Keratinocyte (primary cell): Measurements from ENCODE around the gene ZNF148. TPM values are rescaled to one million over a fixed set of nuclear protein-coding genes. Genes with fewer than 3 reads are reported as not detected.

Source experiments
- DNase-seq: peaks from one replicate; pipeline ENCODE4 v3.0.0-alpha.2; 2011; ENCODE audit warnings: low read depth, missing footprints, low spot score
- FAIRE-seq: peaks from 2 replicates; lab custom pipeline; 2011; peaks lifted over from hg19 to GRCh38; lab: Jason Lieb, UNC
- H2AFZ ChIP-seq: 2 replicates; pipeline ENCODE4 v1.6.0; 2012; ENCODE audit warnings: low read length, control low read depth, inconsistent platforms; ENCODE audit not compliant: control insufficient read depth
- H3K27ac ChIP-seq: 2 replicates; pipeline ENCODE4 v1.5.1; 2011; ENCODE audit warnings: low read length; ENCODE audit not compliant: control insufficient read depth, insufficient read depth
- H3K27me3 ChIP-seq: 3 replicates; pipeline ENCODE4 v1.6.0; 2011; ENCODE audit warnings: low read length; ENCODE audit not compliant: control insufficient read depth, insufficient read depth; ENCODE audit errors: extremely low read depth
- H3K36me3 ChIP-seq, 2 experiments: 2 replicates in 1 of 2; 3 replicates in 1 of 2; pipeline ENCODE4 v1.5.1; 2011; ENCODE audit warnings: low read length in 2 of 2, mild to moderate bottlenecking in 1 of 2; ENCODE audit not compliant: control insufficient read depth in 2 of 2, insufficient read depth in 2 of 2; ENCODE audit errors: extremely low read depth in 1 of 2
- H3K4me1 ChIP-seq: 3 replicates; pipeline ENCODE4 v1.5.1; 2011; ENCODE audit warnings: low read length; ENCODE audit not compliant: control insufficient read depth, insufficient read depth; ENCODE audit errors: extremely low read depth
- H3K4me2 ChIP-seq: 3 replicates; pipeline ENCODE4 v1.6.0; 2011; ENCODE audit warnings: low read depth, low read length; ENCODE audit not compliant: control insufficient read depth, insufficient read depth; ENCODE audit errors: extremely low read depth
- H3K4me3 ChIP-seq, 3 experiments: fragments of 200-600 bp in 1 of 3; sonication (generic) in 1 of 3; 2 replicates in 2 of 3; 3 replicates in 1 of 3; pipeline ENCODE4 v1.5.1; 2011 to 2016; ENCODE audit warnings: low read length in 3 of 3, mild to moderate bottlenecking in 3 of 3, control low read depth in 2 of 3, inconsistent platforms in 1 of 3, low read depth in 1 of 3, mixed read lengths in 1 of 3, mixed run types in 1 of 3, moderate library complexity in 1 of 3; ENCODE audit not compliant: control insufficient read depth in 2 of 3, insufficient read depth in 2 of 3; ENCODE audit errors: extremely low read depth in 1 of 3
- H3K79me2 ChIP-seq: 2 replicates; pipeline ENCODE4 v1.6.0; 2012; ENCODE audit warnings: low read length; ENCODE audit not compliant: control insufficient read depth, insufficient read depth
- H3K9ac ChIP-seq: 3 replicates; pipeline ENCODE4 v1.6.0; 2011; ENCODE audit warnings: low read length; ENCODE audit not compliant: control insufficient read depth, insufficient read depth; ENCODE audit errors: extremely low read depth
- H3K9me1 ChIP-seq: 3 replicates; pipeline ENCODE4 v1.6.0; 2011; ENCODE audit warnings: low read length; ENCODE audit not compliant: control insufficient read depth, insufficient read depth; ENCODE audit errors: extremely low read depth
- H3K9me3 ChIP-seq: 2 replicates; pipeline ENCODE4 v1.5.1; 2012; ENCODE audit warnings: low read depth, low read length; ENCODE audit not compliant: control insufficient read depth
- H4K20me1 ChIP-seq: 3 replicates; pipeline ENCODE4 v1.6.0; 2011; ENCODE audit warnings: low read length; ENCODE audit not compliant: control insufficient read depth, insufficient read depth; ENCODE audit errors: extremely low read depth
- EZH2 ChIP-seq: IDR thresholded peaks from one replicate; pipeline ENCODE4 v1.6.1; 2012; ENCODE audit warnings: inconsistent platforms, mild to moderate bottlenecking, low read length, moderate library complexity
- dilution Hi-C: fragments of 300-500 bp; cut with MboI; formaldehyde crosslinking; loops from one replicate; pipeline ENCODE4 v1.7.0; 2020; ENCODE audit warnings: low sequenced_read_pairs; ENCODE audit not compliant: extremely low pct_ligation_motif_present
- polyA plus RNA-seq, 5 experiments: library from polyadenylated mRNA; depleted of rRNA in 3 of 5; stranded (reverse) in 3 of 5; stranded (forward) in 1 of 5; unstranded in 1 of 5; fragments of >200 nt; gene quantifications; 1 replicate in 1 of 5; 2 replicates in 3 of 5; 3 replicates in 1 of 5; pipeline versions ENCODE4 v1.2.1 to v1.2.3, GENCODE V29; 2011 to 2012; ENCODE audit warnings: missing spikeins in 2 of 5, low read depth in 1 of 5, low replicate concordance in 1 of 5
- TF ChIP-seq, protein P1 (sequence below), 3 experiments: IDR thresholded peaks in 1 of 3; conservative IDR thresholded peaks in 1 of 3; optimal IDR thresholded peaks in 1 of 3; 2 replicates in 2 of 3; 3 replicates in 1 of 3; pipeline versions ENCODE3 to v1.5.1; 2011; ENCODE audit warnings: low read length in 3 of 3, mild to moderate bottlenecking in 3 of 3, moderate library complexity in 2 of 3, control low read depth in 1 of 3, inconsistent platforms in 1 of 3; ENCODE audit not compliant: insufficient read depth in 2 of 3; ENCODE audit errors: extremely low read depth in 1 of 3

Gene ZNF148
- polyA plus RNA-seq, 1 donor (not counting 4 experiments of a cell fraction or from before 2014, with no cell fraction given): 21.4 TPM

DNA sequence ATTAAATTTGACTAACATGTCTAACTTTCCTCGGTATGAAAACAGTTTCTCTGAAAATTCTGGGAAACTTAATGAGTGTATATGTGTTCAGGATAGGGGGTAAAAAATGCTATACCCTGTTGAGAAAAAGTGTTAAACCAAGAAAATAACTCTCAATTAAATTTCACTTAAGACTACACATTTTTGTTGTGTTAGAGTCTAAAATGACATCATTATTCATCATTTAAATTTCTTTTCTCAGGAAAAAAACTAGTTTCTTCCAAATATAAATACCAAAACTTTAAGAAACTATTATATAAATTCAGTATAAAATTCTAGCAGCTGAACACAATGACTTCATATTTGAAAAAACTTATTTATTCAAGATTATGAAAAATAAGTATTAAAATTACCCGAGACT, 52.2 kb downstream of the ZNF148 start:
- H3K27ac ChIP-seq: peak overlapping the region; percentile 60
- FAIRE-seq: no peak
- dilution Hi-C loops: no loop called here

DNA sequence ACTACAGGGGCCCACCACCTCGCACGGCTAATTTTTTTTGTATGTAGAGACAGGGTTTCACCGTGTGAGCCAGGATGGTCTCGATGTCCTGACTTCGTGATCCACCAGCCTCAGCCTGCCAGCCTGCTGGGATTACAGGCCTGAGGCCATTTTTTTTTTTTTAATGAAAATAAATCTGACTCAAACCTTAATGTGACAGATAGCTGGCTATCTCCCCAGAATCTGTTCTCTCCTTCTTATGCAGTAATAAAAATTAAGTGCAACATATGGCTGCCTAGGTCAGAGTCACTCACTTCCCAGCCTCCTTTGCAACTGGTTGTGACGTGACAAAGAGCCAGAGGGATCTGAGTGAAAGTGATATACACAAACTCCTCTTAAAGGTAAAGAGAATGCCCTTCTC, 53.0 kb downstream of the ZNF148 start:
- peak; percentile 81 for FAIRE-seq
- DNase-seq: no peak
- Histone ChIP-seq H3K9me3 (no peaks in the 10 kb centered on the region), H3K27me3 (no peaks in the 10 kb centered on the region), H3K27ac (peak overlapping the region; percentile 60), H3K9me1 (no peaks in the 10 kb centered on the region), H3K4me3 (no peak overlapping the region), H3K4me1 (peaks cover 15% of the 10 kb centered on the region), H3K4me2 (peak overlapping the region; percentile 61), H3K9ac (peak overlapping the region; percentile 31), H3K79me2 (peaks cover 6% of the 10 kb centered on the region), H3K36me3 (no peaks in the 10 kb centered on the region), H4K20me1 (no peaks in the 10 kb centered on the region), H2AFZ (peak overlapping the region; percentile 38)
- TF ChIP-seq, protein P1, sequence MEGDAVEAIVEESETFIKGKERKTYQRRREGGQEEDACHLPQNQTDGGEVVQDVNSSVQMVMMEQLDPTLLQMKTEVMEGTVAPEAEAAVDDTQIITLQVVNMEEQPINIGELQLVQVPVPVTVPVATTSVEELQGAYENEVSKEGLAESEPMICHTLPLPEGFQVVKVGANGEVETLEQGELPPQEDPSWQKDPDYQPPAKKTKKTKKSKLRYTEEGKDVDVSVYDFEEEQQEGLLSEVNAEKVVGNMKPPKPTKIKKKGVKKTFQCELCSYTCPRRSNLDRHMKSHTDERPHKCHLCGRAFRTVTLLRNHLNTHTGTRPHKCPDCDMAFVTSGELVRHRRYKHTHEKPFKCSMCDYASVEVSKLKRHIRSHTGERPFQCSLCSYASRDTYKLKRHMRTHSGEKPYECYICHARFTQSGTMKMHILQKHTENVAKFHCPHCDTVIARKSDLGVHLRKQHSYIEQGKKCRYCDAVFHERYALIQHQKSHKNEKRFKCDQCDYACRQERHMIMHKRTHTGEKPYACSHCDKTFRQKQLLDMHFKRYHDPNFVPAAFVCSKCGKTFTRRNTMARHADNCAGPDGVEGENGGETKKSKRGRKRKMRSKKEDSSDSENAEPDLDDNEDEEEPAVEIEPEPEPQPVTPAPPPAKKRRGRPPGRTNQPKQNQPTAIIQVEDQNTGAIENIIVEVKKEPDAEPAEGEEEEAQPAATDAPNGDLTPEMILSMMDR (optimal IDR thresholded peaks at IDR 0.05 in 1 of 3, IDR thresholded peaks at IDR 0.05 in 1 of 3, conservative IDR thresholded peaks at IDR 0.05 in 1 of 3; ENCODE audit: extremely low read depth in 1 of 3, insufficient read depth in 2 of 3, low read length in 3 of 3): no peak
- TF ChIP-seq EZH2: no peak
- dilution Hi-C loops: no loop called here

More for the DNA sequence above, 52.2 kb downstream of the ZNF148 start:
- Histone ChIP-seq H3K4me1 (peaks cover 15% of the 10 kb centered on the region), H3K9ac (no peak overlapping the region), H3K4me2 (no peak overlapping the region), H4K20me1 (no peaks in the 10 kb centered on the region), H3K9me3 (no peaks in the 10 kb centered on the region), H3K9me1 (no peaks in the 10 kb centered on the region), H3K36me3 (no peaks in the 10 kb centered on the region), H3K4me3 (no peak overlapping the region), H2AFZ (no peak overlapping the region), H3K27me3 (no peaks in the 10 kb centered on the region), H3K79me2 (peaks cover 6% of the 10 kb centered on the region)
- no peak for TF ChIP-seq EZH2
- TF ChIP-seq, protein P1 (optimal IDR thresholded peaks at IDR 0.05 in 1 of 3, IDR thresholded peaks at IDR 0.05 in 1 of 3, conservative IDR thresholded peaks at IDR 0.05 in 1 of 3; ENCODE audit: extremely low read depth in 1 of 3, insufficient read depth in 2 of 3, low read length in 3 of 3): no peak
- no peak for DNase-seq
